GM19099 (cell line): Measurements from ENCODE around the gene ZNF556.

ENCODE experiments used
- POLR2A ChIP-seq: IDR thresholded peaks from 3 replicates; pipeline ENCODE4 v1.6.1; 2011; ENCODE audit warnings: low read depth; ENCODE audit not compliant: insufficient read length; ENCODE audit errors: extremely low read depth

The ZNF556 gene

GRCh38 chr19:2926341-2927031, 59.4 kb downstream of the ZNF556 start:
- no peak for TF ChIP-seq POLR2A

GRCh38 chr19:2927032-2927430, 59.9 kb downstream of the ZNF556 start:
- TF ChIP-seq POLR2A: no peak
